NCI-H187 treated with DMSO at 0.1 percent for 48 hours (cell line): ENCODE measurements around the gene NCAN.

Source experiments
- DNase-seq: peaks from one replicate; lab custom pipeline; 2025; lab: John Stamatoyannopoulos, UW

Gene NCAN

DNA sequence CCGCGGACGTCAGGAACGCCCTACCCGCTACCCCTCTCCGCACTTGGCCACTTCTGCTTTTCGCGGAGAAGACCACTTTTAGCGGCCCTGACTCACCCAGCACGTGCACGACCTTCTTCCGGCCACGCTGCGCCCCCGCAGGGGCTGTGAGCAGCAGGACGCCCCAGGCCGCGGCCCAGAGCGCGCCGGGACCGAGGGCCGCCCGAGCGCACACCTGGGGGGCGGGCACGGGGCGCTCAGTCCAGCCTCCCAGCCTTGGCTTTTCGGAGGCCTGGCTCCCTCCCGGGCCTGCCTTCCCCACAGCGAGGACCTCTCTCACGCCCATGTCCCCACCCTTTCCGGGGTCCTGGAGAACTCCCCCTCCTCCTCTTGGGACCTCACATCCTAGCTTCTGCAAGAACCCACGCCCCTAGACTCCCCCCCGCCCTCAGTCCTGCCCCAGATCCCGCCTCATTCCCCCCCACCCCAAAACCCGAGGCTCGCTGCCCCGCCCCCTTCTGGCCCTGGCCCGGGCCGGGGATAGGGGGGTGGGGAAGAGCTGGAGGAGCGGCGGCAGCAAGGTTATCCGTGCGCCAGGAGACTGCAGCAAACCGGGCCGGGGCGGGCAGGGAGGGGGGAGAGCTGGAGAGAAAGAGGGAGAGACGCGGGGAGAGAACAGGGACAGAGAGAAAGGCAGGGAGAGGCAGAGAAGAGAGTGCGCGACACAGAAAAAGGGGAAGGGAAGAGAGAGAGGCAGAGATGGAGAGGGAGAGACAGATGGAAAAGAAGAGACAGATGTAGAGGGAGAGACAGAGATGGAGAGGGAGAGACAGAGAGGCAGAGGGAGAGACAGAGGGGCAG lies 49.8 kb downstream of the NCAN start:
- DNase-seq = no peak

DNA sequence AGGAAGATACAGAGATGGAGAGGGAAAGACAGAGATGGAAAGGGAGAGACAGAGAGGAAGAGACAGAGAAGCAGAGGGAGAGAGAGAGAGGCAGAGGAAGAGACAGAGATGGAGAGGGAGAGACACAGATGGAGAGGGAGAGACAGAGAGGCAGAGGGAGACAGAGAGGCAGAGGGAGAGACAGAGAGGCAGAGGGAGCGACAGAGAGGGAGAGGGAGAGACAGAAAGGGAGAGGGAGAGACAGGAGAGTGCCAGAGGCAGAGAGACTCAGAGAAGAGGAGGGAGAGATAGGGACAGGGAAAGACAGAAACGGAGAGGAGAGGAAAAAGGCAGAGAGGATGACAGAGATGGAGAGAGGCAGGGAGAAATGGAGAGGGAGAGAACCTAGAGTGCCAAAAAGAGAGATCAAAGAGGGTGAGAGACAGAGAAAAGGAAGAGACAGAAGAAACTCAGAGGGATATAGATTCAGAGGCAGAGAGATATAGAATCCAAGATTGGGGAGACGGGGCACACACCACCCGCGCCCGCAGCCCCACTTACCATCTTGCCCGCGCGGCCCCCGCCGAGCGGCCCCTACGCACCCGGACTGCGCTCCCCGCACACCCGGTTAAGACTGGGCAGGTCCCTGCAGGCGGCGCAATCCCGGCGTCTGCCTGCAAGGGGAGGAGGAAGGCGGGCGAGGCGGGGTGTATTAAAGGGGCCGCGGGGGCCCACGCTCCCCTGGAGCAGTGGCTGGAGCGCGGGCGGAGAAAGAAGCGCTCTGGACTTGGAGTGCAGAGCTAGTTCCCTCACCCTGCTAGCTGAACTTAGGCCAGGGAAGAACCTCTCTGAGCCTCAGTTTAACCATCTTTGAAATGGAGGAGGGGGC lies 50.7 kb downstream of the NCAN start:
- DNase-seq = no peak

DNA sequence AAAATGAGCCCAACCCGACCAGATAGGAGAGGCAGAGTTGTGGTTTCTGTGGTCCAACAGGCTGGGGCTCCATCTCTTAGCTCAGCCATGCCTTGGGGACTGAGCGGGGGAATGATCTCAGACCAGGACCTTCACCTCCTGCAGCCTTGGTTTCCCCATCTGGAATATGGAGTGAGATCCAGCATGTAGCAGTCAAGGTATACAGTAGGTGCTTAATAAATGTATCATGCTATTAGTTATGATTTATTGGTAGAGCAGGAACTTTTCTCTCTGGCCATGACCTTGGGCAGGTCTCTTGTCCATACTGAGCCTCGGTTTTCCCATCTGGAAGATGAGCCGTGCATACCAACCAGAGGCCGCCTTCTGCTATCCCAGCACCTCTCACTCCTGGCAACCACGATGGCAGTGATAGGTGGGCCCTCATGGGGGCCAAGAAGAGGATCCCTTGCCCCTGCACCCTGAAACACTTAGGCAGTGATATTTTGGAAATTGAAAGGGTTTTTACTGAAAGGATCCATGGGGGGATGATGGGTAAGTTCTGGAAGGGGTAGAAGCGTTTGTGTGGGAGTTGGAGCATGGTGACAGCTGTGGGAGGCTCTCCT lies 52.2 kb downstream of the NCAN start:
- DNase-seq = no peak

DNA sequence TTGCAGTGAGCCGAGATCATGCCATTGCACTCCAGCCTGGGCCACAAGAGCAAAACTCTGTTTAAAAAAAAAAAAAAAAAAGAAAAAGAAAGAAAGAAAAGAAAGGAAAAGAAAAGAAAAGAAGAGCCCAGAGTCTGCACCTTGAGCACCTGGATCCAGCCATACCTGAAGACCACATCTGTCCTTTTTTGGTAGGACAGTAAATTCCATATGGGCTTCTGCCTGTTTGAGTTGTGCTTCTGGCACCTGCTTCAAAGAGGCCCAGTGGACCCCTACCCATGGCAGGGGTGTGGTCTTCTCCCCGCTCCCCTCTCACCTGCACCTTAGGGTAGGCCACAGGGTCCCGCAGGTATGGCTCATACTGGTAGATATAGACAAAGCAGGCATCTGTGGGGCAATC lies 55.5 kb downstream of the NCAN start:
- DNase-seq = no peak

DNA sequence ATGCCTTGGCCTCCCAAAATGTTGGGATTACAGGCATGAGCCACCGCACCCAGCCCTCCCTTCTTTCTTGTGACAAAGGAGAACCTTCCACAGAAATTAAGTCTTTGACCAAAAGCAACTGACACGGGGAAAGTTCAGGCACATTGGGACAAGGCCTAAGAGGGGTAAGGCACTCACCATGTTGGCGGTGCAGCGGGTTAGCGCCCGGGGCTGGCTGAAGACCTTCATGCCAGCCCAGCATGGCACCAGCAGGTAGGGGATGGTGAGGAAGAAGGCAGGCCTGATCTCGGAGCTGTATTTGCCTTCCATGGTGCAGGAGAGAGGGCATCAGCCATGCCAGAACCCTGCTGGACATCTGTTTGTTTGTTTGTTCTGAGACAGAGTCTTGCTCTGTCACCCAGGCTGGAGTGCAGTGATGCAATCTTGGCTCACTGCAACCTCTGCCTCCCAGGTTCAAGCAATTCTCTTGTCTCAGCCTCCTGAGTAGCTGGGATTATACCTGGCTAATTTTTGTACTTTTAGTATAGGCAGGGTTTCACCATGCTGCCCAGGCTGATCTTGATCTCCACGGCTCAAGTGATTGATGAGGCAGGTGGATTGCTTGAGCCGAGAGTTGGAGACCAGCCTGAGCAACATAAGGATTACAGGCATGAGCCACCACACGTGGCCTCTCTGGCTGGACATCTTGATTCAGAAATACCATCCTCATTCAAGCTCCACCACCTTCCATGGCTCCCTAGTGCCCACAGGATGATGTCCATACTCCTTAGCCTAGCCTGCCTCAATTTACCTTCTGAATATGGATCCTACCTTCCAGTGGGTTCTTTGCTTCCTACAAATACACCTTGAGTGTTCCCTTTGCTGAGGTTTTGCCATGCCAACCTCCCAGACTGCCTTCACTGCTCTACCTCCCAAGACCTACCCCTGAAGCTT lies 57.0 kb downstream of the NCAN start:
- no peak for DNase-seq

DNA sequence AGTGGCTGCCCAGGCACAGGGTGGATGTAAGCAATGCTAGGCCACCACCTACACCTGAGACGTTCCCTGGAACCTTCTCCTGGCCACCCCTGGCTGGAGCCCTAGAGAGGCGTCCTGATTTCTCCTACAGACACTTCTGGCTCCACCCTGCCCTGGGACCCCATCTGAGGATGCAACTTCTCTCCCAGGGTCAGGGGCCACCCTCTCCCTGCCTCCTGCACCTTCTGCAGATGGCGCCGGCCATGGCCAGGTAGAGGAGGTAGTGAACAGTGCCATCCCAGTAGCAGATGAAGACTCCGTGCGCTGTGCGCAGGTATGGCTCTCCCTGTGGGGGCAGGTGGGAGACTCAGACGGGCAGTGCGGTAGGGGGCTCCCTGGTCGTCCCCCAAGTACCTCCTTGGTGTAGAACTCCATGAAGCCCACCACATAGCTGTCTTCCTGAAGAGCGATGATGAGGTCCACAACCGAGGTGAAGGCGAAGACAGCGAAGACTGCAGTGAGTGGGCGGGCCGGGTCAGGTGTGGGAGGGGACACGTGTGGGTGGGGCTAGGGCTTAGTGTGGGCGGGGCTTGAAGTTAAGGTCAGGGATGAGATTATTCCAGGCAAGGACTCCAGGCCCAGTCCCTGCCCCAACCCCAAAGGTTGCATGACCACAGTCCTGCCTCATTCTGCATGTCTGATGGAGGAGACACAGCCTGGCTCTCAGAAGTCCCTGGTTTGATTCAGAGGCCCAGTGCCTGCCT lies 58.4 kb downstream of the NCAN start:
- no peak for DNase-seq

DNA sequence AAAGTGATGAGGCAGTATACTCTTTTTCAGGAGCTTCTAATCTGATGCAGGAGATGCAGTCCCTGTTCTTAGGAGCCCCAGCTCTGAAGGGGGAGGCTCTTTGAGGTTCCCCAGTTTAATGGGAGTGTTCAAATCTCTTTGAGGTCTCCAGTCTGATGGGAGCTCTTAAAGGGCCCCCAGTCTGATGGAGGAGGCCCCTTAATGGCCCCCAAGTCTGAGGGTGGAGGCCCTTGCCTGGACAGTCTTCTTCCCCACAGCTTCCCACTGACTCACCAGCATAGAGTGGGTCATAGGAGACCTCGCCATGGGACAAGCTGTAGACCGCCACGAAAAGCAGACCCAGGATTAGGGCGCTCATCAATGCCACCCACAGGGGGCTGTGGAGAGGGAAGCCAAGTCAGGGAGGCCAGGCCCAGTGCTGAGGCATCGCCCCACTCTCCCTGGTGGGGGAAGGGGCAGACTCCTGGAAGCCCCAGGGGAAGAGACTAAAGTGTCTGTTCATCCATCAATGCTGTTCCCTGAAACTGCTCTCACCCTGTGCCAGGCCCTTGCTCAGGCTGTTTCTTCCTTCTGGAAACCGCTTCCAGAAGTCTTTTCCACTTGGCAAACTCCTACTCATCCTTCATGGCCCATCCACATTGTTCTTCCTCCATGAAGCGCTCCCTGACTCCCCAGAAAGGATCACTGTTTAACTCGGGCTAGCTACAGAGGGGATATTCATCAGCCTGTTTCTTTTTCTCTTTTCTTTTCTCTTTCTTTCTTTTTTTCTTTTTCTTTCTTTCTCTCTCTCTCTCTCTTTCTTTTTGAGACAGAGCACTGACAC lies 59.2 kb downstream of the NCAN start:
- DNase-seq = no peak

DNA sequence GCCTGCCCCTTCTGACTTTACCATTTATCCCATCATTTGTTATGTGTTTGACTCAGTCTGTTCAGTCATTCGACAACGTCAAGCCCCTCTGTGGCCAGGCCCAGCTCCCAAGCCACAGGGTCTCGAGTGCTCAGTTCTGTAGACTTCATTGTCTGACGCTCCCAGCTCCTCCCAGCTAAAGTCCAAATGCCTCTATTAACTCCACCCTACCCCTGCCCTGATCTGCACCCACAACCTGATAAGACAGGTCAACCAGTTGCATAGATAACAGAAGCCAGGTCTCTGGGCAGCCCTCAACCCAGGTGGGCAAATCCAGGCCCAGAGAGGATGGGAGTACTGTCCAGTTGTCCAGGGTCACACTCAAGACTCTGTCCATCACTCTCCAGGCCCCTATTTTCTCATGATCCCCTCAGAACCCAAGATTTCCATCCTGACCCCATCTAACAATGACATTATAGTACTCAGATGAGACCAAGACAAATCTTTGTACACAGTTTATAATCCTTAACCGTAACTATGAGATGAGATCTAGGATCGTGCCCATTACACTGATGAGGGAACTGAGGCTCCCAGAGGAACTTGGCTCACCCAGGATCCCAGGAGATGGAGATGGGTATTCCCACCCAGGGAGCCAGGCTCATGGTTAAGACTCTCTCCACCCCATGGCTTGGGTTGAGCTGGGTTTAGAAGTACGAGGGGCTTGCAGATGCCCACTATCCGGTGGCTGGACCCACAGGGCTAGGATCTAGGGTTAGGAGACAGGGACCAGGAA lies 60.3 kb downstream of the NCAN start:
- no peak for DNase-seq

DNA sequence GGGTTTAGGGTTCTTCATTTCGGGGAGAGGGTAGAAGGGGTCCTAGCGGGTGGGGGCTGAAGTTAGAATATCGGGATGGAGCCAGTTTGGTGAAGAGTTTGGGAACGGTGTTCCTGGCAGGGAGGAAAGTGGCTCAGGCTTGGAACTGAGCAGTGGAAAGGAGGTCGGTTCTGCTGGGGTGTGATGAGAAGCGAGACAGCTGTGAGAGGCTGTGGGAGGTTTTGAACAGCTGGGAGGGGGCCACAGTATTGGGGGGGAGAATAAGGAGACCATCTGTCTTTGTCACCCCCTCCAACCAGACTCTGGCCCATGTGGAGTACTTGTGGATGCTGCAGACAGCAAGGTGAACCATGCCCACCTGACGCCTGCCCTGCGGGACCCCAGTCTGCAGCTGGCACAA lies 62.4 kb downstream of the NCAN start:
- no peak for DNase-seq

DNA sequence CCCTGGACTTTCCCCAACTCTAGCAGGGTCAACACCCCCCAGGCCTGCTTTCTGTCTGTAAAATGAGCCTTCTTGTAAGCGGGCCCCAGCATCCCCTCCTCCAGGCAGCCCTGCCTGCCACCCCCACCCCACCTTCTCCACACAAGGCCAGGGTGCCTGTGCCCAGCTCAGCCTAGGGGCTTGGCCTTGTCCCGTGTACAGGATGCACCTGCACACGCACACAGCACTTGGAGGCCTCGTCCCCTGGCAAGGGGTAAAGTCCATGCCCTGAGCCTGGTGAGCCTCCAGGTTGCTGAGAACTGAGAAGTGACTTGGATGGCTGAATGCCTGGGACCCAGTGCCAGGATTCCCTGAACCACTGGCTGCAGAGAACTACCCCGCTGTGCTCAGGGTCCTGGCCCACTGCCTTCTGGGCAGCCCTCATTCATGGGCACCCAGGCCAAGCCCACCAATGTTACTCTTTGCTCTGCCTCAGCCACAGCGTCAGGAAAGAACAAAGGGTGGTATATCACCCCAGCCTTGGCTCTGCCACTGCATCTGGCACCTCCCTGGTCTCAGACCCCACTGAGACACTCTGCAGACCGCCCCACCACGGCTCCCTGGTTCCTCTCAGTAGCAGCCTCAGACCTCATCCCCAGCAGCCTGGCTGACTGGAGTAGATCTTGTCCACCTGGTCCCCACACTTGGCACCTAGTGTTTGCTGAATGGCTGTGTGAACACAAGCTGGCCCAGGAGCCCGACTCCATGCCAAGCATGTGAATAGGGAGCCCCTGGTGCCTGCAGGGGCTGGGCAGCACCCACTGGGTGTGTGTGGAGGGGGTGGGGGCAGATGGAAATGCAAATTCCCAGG lies 63.2 kb downstream of the NCAN start:
- no peak for DNase-seq

DNA sequence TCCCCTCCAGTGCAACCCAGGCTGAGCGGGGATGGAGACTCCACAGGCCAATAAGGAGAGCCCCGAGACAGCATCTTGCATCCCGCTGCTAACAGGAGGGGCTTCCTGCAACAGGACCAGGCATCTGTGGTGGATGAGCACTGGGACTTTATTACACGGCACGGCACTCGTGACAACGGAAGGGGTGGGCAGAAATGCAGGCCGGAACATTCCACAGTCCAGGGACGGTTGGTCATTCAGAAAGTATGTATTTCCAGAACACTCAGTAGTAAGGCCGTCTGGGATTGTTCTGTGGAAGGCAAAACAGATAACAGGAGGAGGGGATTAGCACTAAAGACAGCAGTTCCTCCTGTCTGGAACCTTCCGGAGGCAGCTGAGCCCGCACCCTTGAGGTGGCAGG lies 64.6 kb downstream of the NCAN start:
- DNase-seq = no peak

DNA sequence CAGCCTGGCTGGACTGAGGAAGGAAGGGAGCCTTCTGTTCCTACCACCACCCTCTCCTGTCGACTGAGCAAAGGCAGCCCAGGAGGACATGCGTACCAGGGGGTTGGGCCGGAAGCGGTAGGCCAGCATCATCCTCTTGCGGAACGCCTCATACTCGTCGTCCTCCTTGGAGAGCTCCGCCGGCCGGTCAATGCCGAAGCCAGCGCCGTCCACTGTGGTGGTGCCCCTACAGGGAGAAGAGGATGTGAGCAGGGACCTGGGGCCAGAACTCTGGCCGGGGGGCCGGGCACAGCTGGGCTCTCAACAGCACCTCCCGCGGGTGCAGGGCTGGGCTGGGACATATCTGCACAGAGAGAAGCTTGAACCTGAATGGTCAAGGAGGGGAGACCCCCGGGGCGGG lies 65.1 kb downstream of the NCAN start:
- DNase-seq = no peak

DNA sequence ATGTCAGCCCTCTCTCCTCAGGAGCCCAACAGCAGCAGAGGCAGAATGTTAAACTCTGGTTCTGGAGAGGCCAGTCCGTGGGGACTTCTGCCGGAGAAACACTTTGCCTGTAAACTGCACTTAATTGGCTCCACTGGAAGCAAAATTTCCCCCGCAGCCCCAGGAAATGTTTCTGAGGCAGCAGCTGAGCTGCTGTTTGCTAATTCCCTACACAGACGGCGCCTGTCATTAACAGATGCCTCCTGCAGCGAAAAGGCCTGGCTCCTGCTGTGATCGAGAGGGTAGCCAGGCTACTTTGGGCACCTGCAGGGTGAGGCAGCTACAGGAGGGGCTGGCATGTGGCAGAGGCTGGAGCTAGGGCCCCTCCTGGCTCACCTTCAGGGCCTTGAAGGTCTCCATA lies 66.6 kb downstream of the NCAN start:
- DNase-seq = no peak

DNA sequence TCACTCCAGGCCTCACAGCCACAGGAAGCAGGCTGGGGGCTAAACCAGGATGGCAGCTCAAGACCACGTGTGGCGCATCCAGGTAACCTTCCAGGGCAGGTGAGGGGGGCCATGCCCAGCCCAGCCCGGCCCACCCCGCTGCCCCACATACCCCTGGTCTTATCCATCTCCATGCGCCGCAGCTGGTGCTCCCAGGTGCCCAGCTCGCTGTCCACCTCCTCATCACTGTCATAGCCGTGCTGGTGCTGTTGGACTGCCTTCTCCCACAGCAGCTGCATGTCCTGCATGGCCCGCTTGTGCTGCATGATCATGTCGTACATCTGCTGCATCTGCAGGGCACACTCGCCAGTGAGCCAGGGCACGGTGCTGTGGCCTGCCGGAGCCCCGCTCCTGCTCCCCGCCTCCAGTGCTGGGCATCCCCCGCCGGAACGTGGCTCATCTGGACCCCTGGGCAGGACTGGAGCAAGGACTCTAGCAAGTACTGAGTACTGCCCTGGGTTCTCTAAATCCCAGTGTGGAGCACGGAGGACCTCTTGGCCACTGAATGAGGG lies 67.4 kb downstream of the NCAN start:
- no peak for DNase-seq

DNA sequence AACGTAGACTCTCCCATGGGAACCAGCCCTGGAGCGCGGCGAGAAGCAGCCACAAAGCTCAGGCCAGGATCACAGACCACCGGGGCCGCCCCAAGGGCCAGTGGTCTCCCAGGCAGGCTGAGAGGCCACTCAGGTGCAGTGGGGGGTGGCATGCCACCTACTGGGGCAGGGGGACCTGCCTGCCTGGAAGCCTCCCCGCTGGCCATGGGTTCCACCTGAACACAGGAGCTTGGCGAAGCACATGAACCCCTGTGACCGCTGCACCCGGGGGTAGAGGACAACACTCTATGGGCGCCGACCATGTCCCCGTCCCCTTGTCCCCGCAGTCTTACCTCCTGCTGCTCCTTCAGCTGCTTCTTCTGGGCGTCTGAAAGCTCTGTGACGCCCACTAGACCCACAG lies 68.1 kb downstream of the NCAN start:
- no peak for DNase-seq

DNA sequence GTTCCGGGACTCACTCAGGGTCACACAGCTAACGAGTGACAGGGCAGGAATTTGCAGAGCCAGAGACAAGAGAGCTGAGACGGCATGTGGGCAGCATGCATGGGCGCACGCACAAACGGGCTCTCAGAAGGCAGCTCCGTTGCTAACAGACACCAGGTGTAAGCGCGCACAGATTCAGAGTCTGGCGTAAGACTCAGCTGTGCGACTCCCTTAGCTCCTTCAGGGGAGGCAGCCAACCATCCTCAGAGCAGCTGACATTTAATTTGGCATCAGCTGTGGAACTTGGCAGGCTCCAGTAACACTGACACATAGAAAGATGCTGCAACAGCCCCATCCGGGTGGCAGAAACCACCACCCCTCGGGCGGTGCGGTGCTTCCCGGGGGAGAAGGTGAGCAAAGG lies 68.8 kb downstream of the NCAN start:
- no peak for DNase-seq

DNA sequence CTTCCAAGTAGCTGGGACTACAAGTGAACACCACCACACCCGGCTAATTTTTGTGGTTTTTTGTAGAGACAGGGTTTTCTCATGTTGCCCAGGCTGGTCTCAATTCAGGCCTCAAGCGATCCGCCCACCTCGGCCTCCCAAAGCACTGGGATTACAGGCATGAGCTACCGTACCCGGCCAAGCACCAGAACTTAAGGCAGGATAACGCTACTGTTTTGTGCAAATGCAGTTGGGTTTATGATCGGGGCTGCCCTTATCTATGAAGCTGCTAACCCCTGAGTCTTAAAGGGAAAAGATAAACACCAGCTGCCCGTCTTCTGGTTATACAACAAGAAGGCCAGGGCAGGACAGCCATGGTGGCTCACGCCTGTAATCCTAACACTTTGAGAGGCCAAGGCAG lies 73.9 kb downstream of the NCAN start:
- DNase-seq = no peak

DNA sequence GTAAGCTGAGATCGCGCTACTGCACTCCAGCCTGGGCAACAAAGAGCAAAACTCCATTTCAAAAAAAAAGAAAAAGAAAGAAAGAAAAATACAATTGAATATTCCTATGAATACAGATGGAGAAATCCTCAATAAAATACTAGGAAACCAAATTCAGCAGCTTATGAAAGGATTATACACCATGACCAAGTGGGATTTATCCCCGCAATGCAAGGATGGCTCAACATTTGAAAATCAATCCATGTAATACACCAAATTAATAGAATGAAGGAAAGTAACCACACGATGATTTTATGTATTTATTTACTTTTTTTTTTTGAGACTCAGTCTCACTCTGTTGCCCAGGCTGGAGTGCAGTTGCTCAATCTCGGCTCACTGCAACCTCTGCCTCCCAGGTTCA lies 80.8 kb downstream of the NCAN start:
- DNase-seq = no peak
